Activated T-cell treated with anti-CD3 and anti-CD28 coated beads for 1 hour (primary cell): Measurements from ENCODE around the gene CHRD.
A peak's percentile ranks its signal among the peaks of the same experiment; 100 is the strongest.
"Not testable (repeated sequence)": the region's sequence is repeated elsewhere in the genome, so short reads cannot be mapped to it uniquely, and the experiment has no call there.

ENCODE experiments used
- DNase-seq: peaks from one replicate; pipeline ENCODE4 v3.0.0-alpha.2; 2020; ENCODE audit warnings: low read depth

CHRD gene

DNA sequence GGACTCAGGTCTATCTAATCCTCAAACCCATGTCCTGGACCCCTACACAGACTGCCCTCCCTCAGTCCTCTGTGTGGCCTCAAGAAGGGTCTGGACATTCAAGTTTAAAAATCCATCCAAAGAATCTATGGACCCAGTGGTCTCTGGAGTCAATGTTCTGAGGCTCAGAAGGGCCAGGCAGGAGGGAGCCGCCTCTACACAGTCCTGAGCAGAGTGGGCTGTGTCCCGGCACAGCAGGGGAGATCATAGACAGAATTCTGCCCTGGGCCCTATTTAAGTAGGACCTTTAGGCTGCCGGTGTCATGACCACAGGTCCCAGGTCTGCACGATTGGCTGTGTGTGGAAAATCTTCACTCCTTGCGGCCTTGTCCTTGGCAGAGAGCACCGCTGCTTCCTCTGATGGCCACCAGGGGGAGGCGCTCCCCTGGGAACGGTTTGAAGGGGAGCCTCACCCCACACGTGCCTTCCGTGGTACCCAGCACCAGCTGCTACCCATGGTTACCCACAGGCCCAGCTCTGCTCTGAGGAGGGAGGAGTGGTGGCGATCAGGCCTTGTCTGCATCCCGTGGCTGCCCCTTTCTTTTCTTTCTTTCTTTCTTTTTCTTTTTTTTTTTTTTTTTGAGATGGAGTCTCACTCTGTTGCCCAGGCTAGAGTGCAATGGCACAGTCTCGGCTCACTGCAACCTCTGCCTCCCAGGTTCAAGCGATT, 37.9 kb downstream of the CHRD start:
- peak; percentile 60 for DNase-seq

- no peak for DNase-seq
These were observed 39.3 kb downstream of the CHRD start for GRCh38 chr3:184419171-184419570.

DNA sequence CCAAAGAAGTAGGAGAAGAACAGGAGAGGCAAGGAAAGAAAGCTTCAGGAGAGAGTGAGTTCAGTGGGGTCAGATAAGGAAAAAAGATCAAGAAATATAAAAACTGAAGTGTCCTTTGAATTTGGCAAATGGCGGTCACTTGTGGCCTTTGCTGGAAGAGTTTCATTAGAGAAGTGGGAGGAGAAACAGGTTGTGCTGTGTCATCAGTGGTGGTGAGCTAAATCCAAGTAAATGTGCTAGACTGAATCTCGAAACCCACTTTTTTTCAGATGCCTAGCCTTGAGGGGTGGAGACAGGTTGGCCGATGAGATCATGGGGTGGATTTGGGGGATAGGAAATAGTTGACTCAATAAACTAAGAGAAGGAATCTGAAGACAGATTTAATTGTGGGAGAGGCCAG, 43.7 kb downstream of the CHRD start:
- DNase-seq = no peak

DNA sequence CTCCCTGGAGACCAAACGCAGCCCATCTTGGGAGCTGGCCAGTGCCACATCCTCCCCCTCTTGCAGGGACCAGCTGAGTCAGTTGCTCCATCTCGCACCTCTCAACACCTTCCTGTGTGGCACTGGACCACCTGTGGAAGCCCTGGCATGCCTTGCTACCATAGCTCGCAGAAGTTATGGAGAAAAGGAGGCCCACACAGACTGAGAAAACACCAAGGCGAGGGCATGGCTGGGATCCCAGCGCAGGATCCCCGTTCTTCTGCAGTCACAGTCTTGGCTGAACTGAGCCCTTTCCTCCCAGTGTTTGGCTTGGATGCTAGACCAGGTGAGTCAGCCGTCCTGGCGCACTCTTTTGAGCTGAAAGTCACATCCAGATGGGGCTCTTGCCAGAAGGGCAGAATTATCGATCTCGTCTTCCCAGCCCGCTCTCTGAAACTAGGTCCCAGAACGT, 46.9 kb downstream of the CHRD start:
- DNase-seq = no peak

DNA sequence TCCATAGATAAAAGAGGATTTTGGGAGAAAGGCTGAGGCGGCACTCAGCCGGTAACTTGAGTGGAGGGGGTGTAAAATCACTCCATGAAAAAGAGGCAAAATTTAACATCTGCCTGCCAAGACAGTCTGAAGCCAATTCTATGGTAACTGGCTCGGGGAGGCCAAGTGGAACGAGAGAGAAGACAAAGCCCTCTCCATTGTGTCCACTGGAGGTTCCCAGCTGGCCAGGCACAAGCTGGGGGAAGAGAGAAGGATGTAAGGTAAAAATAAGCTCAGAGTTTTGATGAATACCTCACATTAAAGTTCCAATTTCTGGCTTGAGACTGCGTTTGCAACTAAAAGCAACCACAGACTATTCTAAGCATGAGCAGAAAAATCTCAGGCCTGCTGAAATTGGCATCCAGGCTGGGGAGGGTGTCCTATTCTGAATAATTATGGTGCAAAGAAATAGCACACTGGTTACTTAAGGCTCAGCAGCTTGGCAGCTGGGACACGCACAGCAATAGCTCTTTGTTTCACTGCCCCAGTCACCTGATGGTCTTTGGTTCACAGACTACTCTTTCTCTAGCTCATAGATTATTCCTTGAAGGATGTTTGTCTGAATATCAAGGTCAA, 48.8 kb downstream of the CHRD start:
- DNase-seq = no peak

DNA sequence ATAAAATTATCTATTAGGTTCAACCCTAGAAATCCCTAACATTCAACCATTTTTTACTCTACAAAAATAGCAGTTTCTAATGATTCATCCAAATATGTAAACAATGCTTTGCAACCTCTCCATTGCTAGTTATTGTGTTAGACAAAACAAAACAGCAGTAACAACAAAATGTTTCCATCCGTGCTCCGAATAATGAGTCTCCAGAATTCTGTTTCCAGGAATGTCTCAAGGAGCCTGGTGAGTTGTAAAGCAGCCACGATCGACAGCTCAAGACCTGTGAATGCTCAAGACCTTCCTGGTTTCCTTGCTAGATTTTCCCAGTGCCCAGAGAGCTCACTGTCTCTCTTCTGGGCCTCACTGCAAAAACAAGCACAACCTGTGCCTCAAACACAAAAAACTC, 49.9 kb downstream of the CHRD start:
- DNase-seq = no peak

DNA sequence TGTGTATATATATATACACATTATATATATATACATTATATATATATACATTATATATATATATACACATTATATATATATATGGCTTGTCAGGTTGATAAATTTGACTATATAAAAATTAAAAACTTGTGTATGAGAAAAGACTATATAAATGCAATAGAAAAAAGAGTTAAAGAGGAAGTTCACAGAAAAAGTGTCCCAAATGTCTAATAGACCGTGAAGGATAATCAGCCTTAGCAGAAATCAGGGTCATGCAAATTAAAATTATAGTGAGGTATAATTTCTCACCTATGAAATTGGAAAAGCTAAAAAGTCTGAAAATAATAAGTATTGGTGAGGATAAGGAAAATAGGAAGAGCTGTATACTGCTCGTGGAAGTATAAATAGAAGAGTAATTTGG, 51.1 kb downstream of the CHRD start:
- DNase-seq = no peak

GRCh38 chr3:184433178-184433577, 53.3 kb downstream of the CHRD start:
- not testable (repeated sequence) for DNase-seq

DNA sequence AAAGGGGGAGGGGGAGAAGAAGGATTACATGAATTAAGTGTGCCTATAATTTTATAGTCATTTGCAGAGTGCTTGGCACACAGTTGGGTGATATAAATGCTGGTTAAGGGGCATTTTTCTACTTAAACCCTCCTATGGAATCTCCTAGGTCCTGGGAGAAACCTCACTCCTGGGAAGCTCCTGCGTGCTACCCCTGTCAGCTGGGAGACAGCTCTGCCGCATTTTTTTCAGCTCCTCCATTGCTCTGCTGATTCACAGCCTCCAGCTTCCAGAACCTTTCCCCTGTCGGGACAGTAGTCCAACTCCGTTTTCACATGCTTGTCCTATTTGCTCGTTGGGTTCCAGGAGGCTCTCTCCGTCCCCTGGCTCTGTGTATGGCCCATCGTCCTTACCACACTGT, 59.2 kb downstream of the CHRD start:
- no peak for DNase-seq
